Endodermal cell (in vitro differentiated cells): ENCODE results near the gene PTPRH. TPM values are rescaled to one million over a fixed set of nuclear protein-coding genes. Genes with fewer than 3 reads are reported as not detected.

Experiments
- DNase-seq: peaks from one replicate; pipeline ENCODE4 v3.0.0-alpha.2; 2017
- H3K27ac ChIP-seq: 2 replicates; pipeline ENCODE4 v1.5.1; 2013; ENCODE audit warnings: mild to moderate bottlenecking, low read depth, low read length, moderate library complexity
- H3K27me3 ChIP-seq: 2 replicates; pipeline ENCODE4 v1.6.1; 2013; ENCODE audit warnings: mild to moderate bottlenecking, low read length, moderate library complexity; ENCODE audit not compliant: insufficient read depth, control insufficient read depth, poor library complexity, severe bottlenecking
- H3K36me3 ChIP-seq: 2 replicates; pipeline ENCODE4 v1.7.0; 2013; ENCODE audit warnings: mild to moderate bottlenecking, low read length, moderate library complexity; ENCODE audit not compliant: control insufficient read depth, insufficient read depth
- H3K4me1 ChIP-seq: one replicate; pipeline ENCODE4 v1.7.0; 2013; ENCODE audit warnings: low read length; ENCODE audit not compliant: control insufficient read depth, insufficient read depth
- H3K4me3 ChIP-seq: 2 replicates; pipeline ENCODE4 v1.5.1; 2013; ENCODE audit warnings: mild to moderate bottlenecking, low read length, moderate library complexity
- H3K9ac ChIP-seq: 2 replicates; pipeline ENCODE4 v1.6.1; 2013; ENCODE audit warnings: mild to moderate bottlenecking, low read length, moderate library complexity; ENCODE audit not compliant: poor library complexity, severe bottlenecking; ENCODE audit errors: extremely low read depth
- H3K9me3 ChIP-seq: 2 replicates; pipeline ENCODE4 v1.6.1; 2013; ENCODE audit warnings: mild to moderate bottlenecking, low read length, moderate library complexity; ENCODE audit not compliant: control insufficient read depth
- H3K27ac Mint-ChIP-seq: 2 replicates; pipeline ENCODE4 v1.8.0; 2020; ENCODE audit warnings: mixed read lengths
- H3K27me3 Mint-ChIP-seq: 2 replicates; pipeline ENCODE4 v1.8.0; 2021; ENCODE audit warnings: mild to moderate bottlenecking, mixed read lengths; ENCODE audit not compliant: insufficient read depth
- H3K36me3 Mint-ChIP-seq: 2 replicates; pipeline ENCODE4 v1.8.0; 2020; ENCODE audit warnings: low read depth, mixed read lengths
- H3K4me1 Mint-ChIP-seq: 2 replicates; pipeline ENCODE4 v1.8.0; 2020; ENCODE audit warnings: mixed read lengths
- H3K4me3 Mint-ChIP-seq: 2 replicates; pipeline ENCODE4 v1.8.0; 2020; ENCODE audit warnings: mild to moderate bottlenecking, moderate library complexity, mixed read lengths
- H3K9me3 Mint-ChIP-seq: 2 replicates; pipeline ENCODE4 v1.8.0; 2020; ENCODE audit warnings: mild to moderate bottlenecking, mixed read lengths
- CTCF ChIP-seq: fragments of 200-600 bp; sonication (generic); conservative IDR thresholded peaks from 2 replicates; pipeline ENCODE4 v1.5.0; 2021; ENCODE audit warnings: antibody characterized with exemption, mild to moderate bottlenecking
- WGBS, 2 experiments: methylation state at CpG; one replicate each; pipeline versions ENCODE4 v1.1.5 to v1.1.7; 2013; ENCODE audit warnings: missing lambda C conversion rate in 2 of 2, mixed read lengths in 1 of 2; ENCODE audit not compliant: insufficient coverage in 1 of 2, insufficient read length in 1 of 2; 5-methylcytosine and 5-hydroxymethylcytosine counted together
- total RNA-seq, 2 donors: library from RNA; stranded (reverse); fragmentation: NEBNext Ultra II Directional in 1 of 2; extraction: Animal tissue kit (Norgen Biotek cat#: 25700) in 1 of 2; gene quantifications; 2 replicates in 1 of 2; 3 replicates in 1 of 2; pipeline ENCODE4 v1.2.1, GENCODE V29; 2021

PTPRH gene
- total RNA-seq, 2 donors from 2014 or later, result not detected

- TF ChIP-seq CTCF, result no peak
- no peak overlapping the region for H3K4me3 Mint-ChIP-seq
- peaks cover 5% of the 10 kb centered on the region for H3K4me1 Mint-ChIP-seq
- Histone ChIP-seq H3K4me3 (no peak overlapping the region), H3K27me3 (no peaks in the 10 kb centered on the region), H3K9me3 (peaks cover 4% of the 10 kb centered on the region), H3K4me1 (peaks cover 1% of the 10 kb centered on the region), H3K36me3 (no peaks in the 10 kb centered on the region), H3K9ac (no peak overlapping the region), H3K27ac (no peak overlapping the region)
- peaks cover 17% of the 10 kb centered on the region for H3K36me3 Mint-ChIP-seq
- DNase-seq, result no peak
- H3K9me3 Mint-ChIP-seq, result peaks cover 13% of the 10 kb centered on the region
- 91 to 93% methylated on average over 16 to 26 of the region's 26 CpGs for WGBS, 2 experiments
- H3K27me3 Mint-ChIP-seq, result no peaks in the 10 kb centered on the region
- no peak overlapping the region for H3K27ac Mint-ChIP-seq
Observed at GRCh38 chr19:55224038-55224665, 14.9 kb upstream of the PTPRH start.

GRCh38 chr19:55223291-55224037 lies 14.2 kb upstream of the PTPRH start:
- Mint-ChIP-seq H3K4me3 (no peak overlapping the region), H3K27ac (no peak overlapping the region), H3K9me3 (peaks cover 13% of the 10 kb centered on the region), H3K36me3 (peaks cover 17% of the 10 kb centered on the region), H3K27me3 (no peaks in the 10 kb centered on the region), H3K4me1 (no peaks in the 10 kb centered on the region)
- Histone ChIP-seq H3K36me3 (no peaks in the 10 kb centered on the region), H3K4me3 (no peak overlapping the region), H3K4me1 (no peaks in the 10 kb centered on the region), H3K9ac (no peak overlapping the region), H3K27me3 (no peaks in the 10 kb centered on the region), H3K27ac (no peak overlapping the region), H3K9me3 (peaks cover 4% of the 10 kb centered on the region)
- TF ChIP-seq CTCF, result no peak
- no peak for DNase-seq
- WGBS, 2 experiments, result 93 to 100% methylated on average over 11 to 17 of the region's 17 CpGs

GRCh38 chr19:55220525-55220924 lies 11.2 kb upstream of the PTPRH start:
- Histone ChIP-seq H3K36me3 (no peaks in the 10 kb centered on the region), H3K4me3 (no peak overlapping the region), H3K9ac (no peak overlapping the region), H3K27ac (no peak overlapping the region), H3K4me1 (no peaks in the 10 kb centered on the region), H3K27me3 (no peaks in the 10 kb centered on the region), H3K9me3 (peaks cover 4% of the 10 kb centered on the region)
- Mint-ChIP-seq H3K4me1 (peaks cover 2% of the 10 kb centered on the region), H3K27me3 (peaks cover 10% of the 10 kb centered on the region), H3K27ac (no peak overlapping the region), H3K4me3 (no peak overlapping the region), H3K36me3 (peaks cover 7% of the 10 kb centered on the region), H3K9me3 (peaks cover 24% of the 10 kb centered on the region)
- 75 to 79% methylated on average over 5 to 9 of the region's 9 CpGs for WGBS, 2 experiments
- DNase-seq, result peak; percentile 82
- TF ChIP-seq CTCF, result no peak
